H1 (cell line): ENCODE data around the gene ABCG1. TPM values are rescaled to one million over a fixed set of nuclear protein-coding genes. Genes with fewer than 3 reads are reported as not detected.

ENCODE experiments used
- ATF3 ChIP-seq: IDR thresholded peaks from 2 replicates; pipeline ENCODE4 v1.6.1; 2011; ENCODE audit warnings: low read depth, mild to moderate bottlenecking, low read length; ENCODE audit not compliant: insufficient read depth
- MAFK ChIP-seq: IDR thresholded peaks from 2 replicates; pipeline ENCODE4 v1.6.1; 2012; ENCODE audit warnings: low read depth, mild to moderate bottlenecking, improper control_type of control experiment, low read length
- RXRA ChIP-seq: IDR thresholded peaks from 2 replicates; pipeline ENCODE4 v1.6.1; 2011; ENCODE audit warnings: low read depth, mild to moderate bottlenecking, low read length, moderate library complexity; ENCODE audit not compliant: insufficient read depth
- TBP ChIP-seq: IDR thresholded peaks from 2 replicates; pipeline ENCODE4 v1.6.1; 2011; ENCODE audit warnings: low read depth, low read length, improper control_type of control experiment
- YY1 ChIP-seq: IDR thresholded peaks from 2 replicates; pipeline ENCODE4 v1.6.1; 2011; ENCODE audit warnings: low read depth, mild to moderate bottlenecking, low read length
- polyA plus RNA-seq, 7 experiments: library from polyadenylated mRNA; depleted of rRNA in 3 of 7; stranded (reverse) in 5 of 7; unstranded in 2 of 7; fragments of >200 nt in 5 of 7; fragments of 200-250 nt in 2 of 7; gene quantifications; 1 replicate in 5 of 7; 2 replicates in 1 of 7; 4 replicates in 1 of 7; pipeline versions ENCODE4 v1.2.1 to v1.2.3, GENCODE V29; 2011 to 2013; ENCODE audit warnings: missing spikeins in 2 of 7, mixed read lengths in 2 of 7
- total RNA-seq: library from RNA; stranded (reverse); fragmentation: NEBNext Ultra II Directional; extraction: Animal tissue kit (Norgen Biotek cat#: 25700); gene quantifications from 2 replicates; pipeline ENCODE4 v1.2.1, GENCODE V29; 2021
- TF ChIP-seq, protein P1 (sequence below): fragments of 300-600 bp; sonication (generic); IDR thresholded peaks from 2 replicates; pipeline ENCODE4 v1.7.1; 2012; ENCODE audit warnings: low read length, moderate library complexity, mild to moderate bottlenecking, inconsistent platforms; ENCODE audit not compliant: insufficient replicate concordance

Gene ABCG1
- total and polyA plus RNA-seq, 2 of the 8 experiments (the other 6 are each of a cell fraction or from before 2014, with no cell fraction given): 2.1 to 4.0 TPM

DNA sequence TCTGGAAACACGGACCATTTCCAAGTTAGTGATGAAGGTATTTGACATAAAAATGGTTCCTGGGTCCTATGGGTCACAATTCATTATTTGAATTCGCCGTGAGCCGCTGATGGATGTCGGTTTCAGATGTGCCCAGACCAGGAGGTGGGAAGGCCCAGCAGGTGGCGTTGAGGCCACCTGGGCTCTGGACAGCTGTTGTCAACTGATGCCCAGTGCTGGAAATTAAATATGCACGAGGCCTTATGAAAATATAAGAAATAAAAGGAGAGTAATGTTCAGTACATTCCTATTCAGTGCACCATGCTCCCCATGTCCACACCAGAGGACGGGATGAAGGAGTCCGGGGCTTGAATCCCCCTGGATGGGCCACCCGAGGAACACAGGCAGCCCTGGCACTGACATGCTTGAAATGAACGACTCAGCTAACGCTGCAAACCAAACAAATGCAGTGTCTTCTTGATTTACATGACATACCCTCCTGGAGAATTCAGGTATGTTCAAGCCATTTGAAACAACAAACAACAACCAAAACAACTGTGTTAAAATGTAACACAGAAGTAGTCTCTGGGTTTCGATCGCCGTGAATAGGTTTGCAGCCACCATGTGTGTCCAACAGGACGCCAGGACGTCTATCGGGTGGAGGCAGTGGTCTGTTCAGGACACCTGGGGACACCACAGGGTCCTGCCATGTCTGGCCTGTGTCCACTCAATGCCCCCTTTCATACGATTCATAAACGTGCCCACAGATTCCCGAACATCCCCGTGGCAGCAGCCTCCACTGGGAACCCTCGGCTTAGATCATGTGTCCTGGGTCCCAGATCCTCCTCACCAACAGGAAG, 90.2 kb downstream of the ABCG1 start (continued):
- TF ChIP-seq, protein P1, sequence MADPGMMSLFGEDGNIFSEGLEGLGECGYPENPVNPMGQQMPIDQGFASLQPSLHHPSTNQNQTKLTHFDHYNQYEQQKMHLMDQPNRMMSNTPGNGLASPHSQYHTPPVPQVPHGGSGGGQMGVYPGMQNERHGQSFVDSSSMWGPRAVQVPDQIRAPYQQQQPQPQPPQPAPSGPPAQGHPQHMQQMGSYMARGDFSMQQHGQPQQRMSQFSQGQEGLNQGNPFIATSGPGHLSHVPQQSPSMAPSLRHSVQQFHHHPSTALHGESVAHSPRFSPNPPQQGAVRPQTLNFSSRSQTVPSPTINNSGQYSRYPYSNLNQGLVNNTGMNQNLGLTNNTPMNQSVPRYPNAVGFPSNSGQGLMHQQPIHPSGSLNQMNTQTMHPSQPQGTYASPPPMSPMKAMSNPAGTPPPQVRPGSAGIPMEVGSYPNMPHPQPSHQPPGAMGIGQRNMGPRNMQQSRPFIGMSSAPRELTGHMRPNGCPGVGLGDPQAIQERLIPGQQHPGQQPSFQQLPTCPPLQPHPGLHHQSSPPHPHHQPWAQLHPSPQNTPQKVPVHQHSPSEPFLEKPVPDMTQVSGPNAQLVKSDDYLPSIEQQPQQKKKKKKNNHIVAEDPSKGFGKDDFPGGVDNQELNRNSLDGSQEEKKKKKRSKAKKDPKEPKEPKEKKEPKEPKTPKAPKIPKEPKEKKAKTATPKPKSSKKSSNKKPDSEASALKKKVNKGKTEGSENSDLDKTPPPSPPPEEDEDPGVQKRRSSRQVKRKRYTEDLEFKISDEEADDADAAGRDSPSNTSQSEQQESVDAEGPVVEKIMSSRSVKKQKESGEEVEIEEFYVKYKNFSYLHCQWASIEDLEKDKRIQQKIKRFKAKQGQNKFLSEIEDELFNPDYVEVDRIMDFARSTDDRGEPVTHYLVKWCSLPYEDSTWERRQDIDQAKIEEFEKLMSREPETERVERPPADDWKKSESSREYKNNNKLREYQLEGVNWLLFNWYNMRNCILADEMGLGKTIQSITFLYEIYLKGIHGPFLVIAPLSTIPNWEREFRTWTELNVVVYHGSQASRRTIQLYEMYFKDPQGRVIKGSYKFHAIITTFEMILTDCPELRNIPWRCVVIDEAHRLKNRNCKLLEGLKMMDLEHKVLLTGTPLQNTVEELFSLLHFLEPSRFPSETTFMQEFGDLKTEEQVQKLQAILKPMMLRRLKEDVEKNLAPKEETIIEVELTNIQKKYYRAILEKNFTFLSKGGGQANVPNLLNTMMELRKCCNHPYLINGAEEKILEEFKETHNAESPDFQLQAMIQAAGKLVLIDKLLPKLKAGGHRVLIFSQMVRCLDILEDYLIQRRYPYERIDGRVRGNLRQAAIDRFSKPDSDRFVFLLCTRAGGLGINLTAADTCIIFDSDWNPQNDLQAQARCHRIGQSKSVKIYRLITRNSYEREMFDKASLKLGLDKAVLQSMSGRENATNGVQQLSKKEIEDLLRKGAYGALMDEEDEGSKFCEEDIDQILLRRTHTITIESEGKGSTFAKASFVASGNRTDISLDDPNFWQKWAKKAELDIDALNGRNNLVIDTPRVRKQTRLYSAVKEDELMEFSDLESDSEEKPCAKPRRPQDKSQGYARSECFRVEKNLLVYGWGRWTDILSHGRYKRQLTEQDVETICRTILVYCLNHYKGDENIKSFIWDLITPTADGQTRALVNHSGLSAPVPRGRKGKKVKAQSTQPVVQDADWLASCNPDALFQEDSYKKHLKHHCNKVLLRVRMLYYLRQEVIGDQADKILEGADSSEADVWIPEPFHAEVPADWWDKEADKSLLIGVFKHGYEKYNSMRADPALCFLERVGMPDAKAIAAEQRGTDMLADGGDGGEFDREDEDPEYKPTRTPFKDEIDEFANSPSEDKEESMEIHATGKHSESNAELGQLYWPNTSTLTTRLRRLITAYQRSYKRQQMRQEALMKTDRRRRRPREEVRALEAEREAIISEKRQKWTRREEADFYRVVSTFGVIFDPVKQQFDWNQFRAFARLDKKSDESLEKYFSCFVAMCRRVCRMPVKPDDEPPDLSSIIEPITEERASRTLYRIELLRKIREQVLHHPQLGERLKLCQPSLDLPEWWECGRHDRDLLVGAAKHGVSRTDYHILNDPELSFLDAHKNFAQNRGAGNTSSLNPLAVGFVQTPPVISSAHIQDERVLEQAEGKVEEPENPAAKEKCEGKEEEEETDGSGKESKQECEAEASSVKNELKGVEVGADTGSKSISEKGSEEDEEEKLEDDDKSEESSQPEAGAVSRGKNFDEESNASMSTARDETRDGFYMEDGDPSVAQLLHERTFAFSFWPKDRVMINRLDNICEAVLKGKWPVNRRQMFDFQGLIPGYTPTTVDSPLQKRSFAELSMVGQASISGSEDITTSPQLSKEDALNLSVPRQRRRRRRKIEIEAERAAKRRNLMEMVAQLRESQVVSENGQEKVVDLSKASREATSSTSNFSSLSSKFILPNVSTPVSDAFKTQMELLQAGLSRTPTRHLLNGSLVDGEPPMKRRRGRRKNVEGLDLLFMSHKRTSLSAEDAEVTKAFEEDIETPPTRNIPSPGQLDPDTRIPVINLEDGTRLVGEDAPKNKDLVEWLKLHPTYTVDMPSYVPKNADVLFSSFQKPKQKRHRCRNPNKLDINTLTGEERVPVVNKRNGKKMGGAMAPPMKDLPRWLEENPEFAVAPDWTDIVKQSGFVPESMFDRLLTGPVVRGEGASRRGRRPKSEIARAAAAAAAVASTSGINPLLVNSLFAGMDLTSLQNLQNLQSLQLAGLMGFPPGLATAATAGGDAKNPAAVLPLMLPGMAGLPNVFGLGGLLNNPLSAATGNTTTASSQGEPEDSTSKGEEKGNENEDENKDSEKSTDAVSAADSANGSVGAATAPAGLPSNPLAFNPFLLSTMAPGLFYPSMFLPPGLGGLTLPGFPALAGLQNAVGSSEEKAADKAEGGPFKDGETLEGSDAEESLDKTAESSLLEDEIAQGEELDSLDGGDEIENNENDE: no peak
- no peak for TF ChIP-seq TBP
- TF ChIP-seq ATF3: no peak
- TF ChIP-seq MAFK: no peak
- no peak for TF ChIP-seq RXRA
- no peak for TF ChIP-seq YY1
- TF ChIP-seq, all 59 proteins: peak for 0
